OCI-LY3 (cell line): ENCODE measurements around the gene GRID2.

Experiments
- H2AFZ ChIP-seq: fragments of 200-600, 300-600 bp; shearing (Covaris generic); 2 replicates; pipeline ENCODE4 v1.6.0; 2014; ENCODE audit warnings: antibody characterized with exemption, low read depth, low read length
- H3K27ac ChIP-seq: fragments of 200-600, 300-600 bp; sonication (generic); 2 replicates; pipeline ENCODE4 v1.5.1; 2014; ENCODE audit warnings: mild to moderate bottlenecking, low read length, moderate library complexity, mixed read lengths
- H3K27me3 ChIP-seq: fragments of 200-600, 300-600 bp; sonication (generic); 2 replicates; pipeline ENCODE4 v1.6.1; 2014; ENCODE audit warnings: low read depth, low read length, mixed read lengths
- H3K36me3 ChIP-seq: fragments of 200-600, 300-600 bp; sonication (generic); replicated peaks from 2 replicates; pipeline ENCODE3; 2014; ENCODE audit warnings: low read depth, low read length, mixed read lengths
- H3K4me1 ChIP-seq: fragments of 300-600, 200-600 bp; sonication (generic); 2 replicates; pipeline ENCODE4 v1.6.1; 2014; ENCODE audit warnings: low read length, mixed read lengths
- H3K4me2 ChIP-seq: fragments of 200-600, 300-600 bp; sonication (generic); 2 replicates; pipeline ENCODE4 v1.6.1; 2014; ENCODE audit warnings: low read length, mixed read lengths
- H3K4me3 ChIP-seq: fragments of 300-600, 200-600 bp; sonication (generic); 2 replicates; pipeline ENCODE4 v1.5.1; 2014; ENCODE audit warnings: antibody characterized with exemption, mild to moderate bottlenecking, low read length, moderate library complexity
- H3K79me2 ChIP-seq: fragments of 300-600, 200-600 bp; shearing (Covaris generic); 2 replicates; pipeline ENCODE4 v1.6.1; 2014; ENCODE audit warnings: mild to moderate bottlenecking, low read length, mixed read lengths
- H3K9ac ChIP-seq: fragments of 300-600, 200-600 bp; shearing (Covaris generic); 2 replicates; pipeline ENCODE4 v1.6.0; 2014; ENCODE audit warnings: mild to moderate bottlenecking, low read length, moderate library complexity
- H3K9me3 ChIP-seq: fragments of 200-600, 300-600 bp; shearing (Covaris generic); 2 replicates; pipeline ENCODE4 v1.6.1; 2014; ENCODE audit warnings: low read length, mixed read lengths; ENCODE audit not compliant: insufficient read depth
- H4K20me1 ChIP-seq: fragments of 200-600, 300-600 bp; sonication (generic); 2 replicates; pipeline ENCODE4 v1.6.1; 2016; ENCODE audit warnings: low read length, mixed read lengths; ENCODE audit not compliant: insufficient read depth
- CTCF ChIP-seq: fragments of 200-600, 300-600 bp; sonication (generic); IDR thresholded peaks from 2 replicates; pipeline ENCODE4 v1.5.1; 2014; ENCODE audit warnings: antibody characterized with exemption, low read length, low read depth
- EZH2phosphoT487 ChIP-seq: fragments of 200-600 bp; shearing (Covaris generic); IDR thresholded peaks from 2 replicates; pipeline ENCODE4 v1.6.1; 2018; ENCODE audit warnings: antibody characterized with exemption, mixed run types, low read depth

GRID2 gene

GRCh38 chr4:92872604-92873003 lies 568.8 kb downstream of the GRID2 start:
- Histone ChIP-seq H4K20me1 (no peaks in the 10 kb centered on the region), H3K9me3 (no peaks in the 10 kb centered on the region), H3K27me3 (no peaks in the 10 kb centered on the region), H3K9ac (no peak overlapping the region), H3K4me1 (no peaks in the 10 kb centered on the region), H3K4me3 (no peak overlapping the region), H3K4me2 (no peak overlapping the region), H3K79me2 (no peaks in the 10 kb centered on the region), H2AFZ (no peak overlapping the region), H3K27ac (no peak overlapping the region), H3K36me3 (no peaks in the 10 kb centered on the region)
- TF ChIP-seq EZH2phosphoT487 (no peak), CTCF (no peak)

GRCh38 chr4:92885632-92886031 lies 581.9 kb downstream of the GRID2 start:
- Histone ChIP-seq H3K36me3 (no peaks in the 10 kb centered on the region), H3K4me1 (no peaks in the 10 kb centered on the region), H3K9me3 (no peaks in the 10 kb centered on the region), H3K27ac (no peak overlapping the region), H3K79me2 (no peaks in the 10 kb centered on the region), H3K4me3 (no peak overlapping the region), H3K27me3 (no peaks in the 10 kb centered on the region), H3K4me2 (no peak overlapping the region), H2AFZ (no peak overlapping the region), H4K20me1 (no peaks in the 10 kb centered on the region), H3K9ac (no peak overlapping the region)
- TF ChIP-seq CTCF (no peak), EZH2phosphoT487 (no peak)

GRCh38 chr4:92952426-92952825 lies 648.7 kb downstream of the GRID2 start:
- no peak overlapping the region for H3K9ac ChIP-seq
- no peaks in the 10 kb centered on the region for H3K36me3 ChIP-seq
- H3K4me1 ChIP-seq = no peaks in the 10 kb centered on the region
- no peaks in the 10 kb centered on the region for H3K9me3 ChIP-seq
- H2AFZ ChIP-seq = no peak overlapping the region
- no peak overlapping the region for H3K4me3 ChIP-seq
- no peaks in the 10 kb centered on the region for H3K79me2 ChIP-seq
- no peaks in the 10 kb centered on the region for H4K20me1 ChIP-seq
- no peak overlapping the region for H3K27ac ChIP-seq
- TF ChIP-seq EZH2phosphoT487 (no peak), CTCF (no peak)
- no peak overlapping the region for H3K4me2 ChIP-seq
- no peaks in the 10 kb centered on the region for H3K27me3 ChIP-seq

GRCh38 chr4:92952897-92953296 lies 649.1 kb downstream of the GRID2 start:
- H3K9me3 ChIP-seq = no peaks in the 10 kb centered on the region
- H3K9ac ChIP-seq = no peak overlapping the region
- H3K36me3 ChIP-seq = no peaks in the 10 kb centered on the region
- H3K27me3 ChIP-seq = no peaks in the 10 kb centered on the region
- no peak overlapping the region for H3K27ac ChIP-seq
- no peaks in the 10 kb centered on the region for H4K20me1 ChIP-seq
- no peak overlapping the region for H3K4me2 ChIP-seq
- no peak overlapping the region for H3K4me3 ChIP-seq
- no peaks in the 10 kb centered on the region for H3K4me1 ChIP-seq
- no peaks in the 10 kb centered on the region for H3K79me2 ChIP-seq
- TF ChIP-seq EZH2phosphoT487 (no peak), CTCF (no peak)
- no peak overlapping the region for H2AFZ ChIP-seq
